GM12864 (cell line): ENCODE results near the gene EXD2.

ENCODE experiments used
- DNase-seq: peaks from one replicate; pipeline ENCODE4 v3.0.0-alpha.2; 2011; ENCODE audit warnings: low read depth
- H3K4me3 ChIP-seq: 2 replicates; pipeline ENCODE4 v1.5.1; 2011; ENCODE audit warnings: mild to moderate bottlenecking, low read depth, low read length, control low read depth
- CTCF ChIP-seq: IDR thresholded peaks from 2 replicates; pipeline ENCODE4 v1.5.1; 2011; ENCODE audit warnings: low read depth, mild to moderate bottlenecking, moderate library complexity, low read length, control low read depth, inconsistent platforms; ENCODE audit errors: missing control alignments

The EXD2 gene

GRCh38 chr14:69238883-69239282 is 47.6 kb downstream of the EXD2 start:
- no peak for DNase-seq
- no peak for TF ChIP-seq CTCF
- H3K4me3 ChIP-seq = no peak overlapping the region

DNA sequence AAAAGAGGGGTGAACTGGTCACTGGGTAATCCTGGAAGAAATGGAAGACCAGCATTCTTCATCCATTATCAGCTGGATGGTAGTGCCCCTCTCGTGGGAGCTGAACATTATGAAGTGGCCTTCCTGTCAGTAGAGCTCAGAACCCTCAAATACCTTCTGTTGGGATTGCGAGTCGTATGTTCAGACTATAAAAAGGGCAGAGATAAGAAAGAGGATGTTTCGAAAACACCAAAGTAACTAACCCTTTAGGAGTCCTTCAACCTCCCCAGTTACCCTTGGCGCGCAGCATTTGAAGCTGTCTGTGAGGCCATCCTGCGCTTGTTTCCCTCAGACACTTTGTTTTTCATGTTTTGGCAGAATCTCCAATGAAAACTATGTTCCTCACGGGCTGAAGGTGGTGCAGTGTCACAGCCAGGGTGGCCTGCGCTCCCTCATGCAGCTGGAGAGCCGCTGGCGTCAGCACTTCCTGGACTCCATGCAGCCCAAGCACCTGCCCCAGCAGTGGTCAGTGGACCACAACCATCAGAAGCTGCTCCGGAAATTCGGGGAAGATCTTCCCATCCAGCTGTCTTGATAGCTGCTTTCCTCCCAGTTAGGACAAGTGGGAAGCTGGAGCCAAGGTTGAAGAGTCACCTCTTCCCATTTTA is 49.4 kb downstream of the EXD2 start:
- H3K4me3 ChIP-seq = no peak overlapping the region
- TF ChIP-seq CTCF = no peak

GRCh38 chr14:69241577-69241976 is 50.3 kb downstream of the EXD2 start:
- no peak for DNase-seq
- no peak for TF ChIP-seq CTCF
- no peak overlapping the region for H3K4me3 ChIP-seq

More for the DNA sequence above, 49.4 kb downstream of the EXD2 start:
- no peak for DNase-seq

DNA sequence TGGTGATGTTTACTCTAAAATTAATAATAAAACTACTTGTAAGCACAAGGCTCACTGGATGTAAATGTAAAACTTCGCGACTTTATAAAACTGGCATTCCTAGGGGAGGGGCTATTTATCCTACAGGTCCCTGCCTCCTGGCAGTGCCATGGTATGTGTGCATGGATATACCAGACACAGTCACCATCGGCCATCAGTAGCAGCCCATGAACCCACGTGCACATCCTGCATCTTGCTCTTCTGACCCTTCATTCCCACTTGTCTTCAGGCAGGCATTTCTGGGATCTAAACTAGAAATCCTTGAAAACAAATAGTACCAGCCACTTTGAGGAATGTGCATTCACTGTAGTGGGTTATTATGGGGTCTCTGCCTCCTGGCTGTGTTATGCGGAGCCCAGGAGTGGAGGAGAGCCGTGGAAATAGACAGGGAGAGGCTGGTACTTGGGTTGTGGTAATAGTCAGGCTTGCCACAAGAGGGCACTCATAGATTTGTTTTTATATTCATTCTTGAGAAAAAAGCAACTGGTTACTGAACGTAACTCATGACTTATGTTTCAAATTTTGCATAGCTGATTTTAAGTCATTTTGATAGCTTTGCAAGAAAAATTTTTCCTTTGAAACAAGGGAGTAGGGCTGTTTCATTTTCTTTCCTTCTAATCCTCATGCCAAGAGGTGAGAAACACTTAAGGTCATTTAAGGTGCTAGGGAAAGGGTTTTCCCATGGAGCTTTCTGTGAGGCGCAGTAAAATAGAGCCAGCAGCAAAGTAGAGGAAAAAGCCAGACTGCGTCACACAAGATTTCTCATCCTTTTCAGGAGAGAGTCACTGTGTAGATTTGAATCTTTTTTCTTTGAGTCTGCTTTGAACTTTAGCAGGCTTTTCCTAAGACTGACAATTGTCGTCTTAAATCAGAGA is 51.3 kb downstream of the EXD2 start:
- peak; percentile 37 for DNase-seq
- peak; percentile 61 for TF ChIP-seq CTCF
- H3K4me3 ChIP-seq = no peak overlapping the region

- no peak for TF ChIP-seq CTCF
Measured at GRCh38 chr14:69244946-69245345, 53.6 kb downstream of the EXD2 start.

GRCh38 chr14:69246331-69246730 is 55.0 kb downstream of the EXD2 start:
- TF ChIP-seq CTCF = no peak
- no peak for DNase-seq

More at GRCh38 chr14:69244946-69245345, 53.6 kb downstream of the EXD2 start:
- H3K4me3 ChIP-seq = no peak overlapping the region
- no peak for DNase-seq

More at GRCh38 chr14:69246331-69246730, 55.0 kb downstream of the EXD2 start:
- H3K4me3 ChIP-seq = no peak overlapping the region
